Measurements from ENCODE around the gene SLC2A4RG. TPM values are rescaled to one million over a fixed set of nuclear protein-coding genes. Genes with fewer than 3 reads are reported as not detected.

Gene SLC2A4RG
- total RNA-seq, 2 donors from 2014 or later: 24.7 to 37.2 TPM

DNA sequence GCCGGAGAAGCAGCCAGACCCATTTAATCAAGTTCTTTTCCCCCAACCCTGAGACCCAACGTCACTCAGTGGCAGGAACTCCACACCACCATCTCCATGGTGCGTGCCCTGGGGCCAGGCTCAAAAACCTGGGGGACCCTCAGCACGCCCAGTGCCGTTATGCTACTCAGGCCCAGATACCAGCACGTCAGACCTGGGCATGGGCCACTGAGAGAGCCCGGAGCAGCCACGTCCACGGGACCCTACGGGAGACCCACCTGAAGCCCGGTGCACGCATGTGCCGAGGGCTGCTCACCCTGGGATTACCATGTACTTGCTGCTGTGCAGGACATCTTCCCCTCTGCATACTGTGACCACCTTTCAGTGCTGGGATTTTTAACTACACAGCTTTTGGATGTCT is 13.8 kb downstream of the SLC2A4RG start:
- Mint-ChIP-seq H3K9me3 (no peaks in the 10 kb centered on the region), H3K36me3 (no peaks in the 10 kb centered on the region), H3K27ac (no peak overlapping the region)
- ATAC-seq (no peak), DNase-seq (ENCODE audit: low spot score in 2 of 2) (no peak)

- Mint-ChIP-seq H3K9me3 (no peaks in the 10 kb centered on the region), H3K27ac (no peak overlapping the region)
- DNase-seq (ENCODE audit: low spot score in 2 of 2): no peak
These were observed 14.4 kb downstream of the SLC2A4RG start for GRCh38 chr20:63754008-63754407.

GRCh38 chr20:63755933-63756647 is 16.5 kb downstream of the SLC2A4RG start:
- H3K36me3 Mint-ChIP-seq: no peaks in the 10 kb centered on the region
- H3K27ac Mint-ChIP-seq: no peak overlapping the region
- H3K9me3 Mint-ChIP-seq: no peaks in the 10 kb centered on the region
- DNase-seq (ENCODE audit: low spot score in 2 of 2) (no peak), ATAC-seq (no peak)

More at GRCh38 chr20:63754008-63754407, 14.4 kb downstream of the SLC2A4RG start:
- no peak for ATAC-seq
- H3K36me3 Mint-ChIP-seq: no peaks in the 10 kb centered on the region

DNA sequence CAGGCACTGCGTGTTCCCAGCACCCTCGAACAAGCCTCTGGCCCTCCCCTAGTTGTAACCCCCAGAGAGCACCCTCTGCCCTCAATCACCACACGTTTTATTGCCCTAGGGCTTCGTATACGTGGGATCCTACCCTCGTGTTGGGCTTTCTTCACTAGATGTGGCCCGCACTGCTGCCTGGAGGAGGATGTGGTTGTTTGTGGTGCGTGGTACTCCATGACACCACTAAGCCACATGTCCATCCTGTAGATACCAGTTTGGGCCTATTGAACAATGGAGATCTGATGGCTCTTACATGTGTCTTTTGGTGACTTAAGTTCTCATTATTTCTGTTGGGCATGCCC is 17.0 kb downstream of the SLC2A4RG start:
- Mint-ChIP-seq H3K27ac (peak overlapping the region in 1 of 2 donors; percentile 10), H3K36me3 (no peaks in the 10 kb centered on the region), H3K9me3 (no peaks in the 10 kb centered on the region)
- ATAC-seq (peak in 1 of 2 donors; percentile 37), DNase-seq (ENCODE audit: low spot score in 2 of 2) (no peak)

DNA sequence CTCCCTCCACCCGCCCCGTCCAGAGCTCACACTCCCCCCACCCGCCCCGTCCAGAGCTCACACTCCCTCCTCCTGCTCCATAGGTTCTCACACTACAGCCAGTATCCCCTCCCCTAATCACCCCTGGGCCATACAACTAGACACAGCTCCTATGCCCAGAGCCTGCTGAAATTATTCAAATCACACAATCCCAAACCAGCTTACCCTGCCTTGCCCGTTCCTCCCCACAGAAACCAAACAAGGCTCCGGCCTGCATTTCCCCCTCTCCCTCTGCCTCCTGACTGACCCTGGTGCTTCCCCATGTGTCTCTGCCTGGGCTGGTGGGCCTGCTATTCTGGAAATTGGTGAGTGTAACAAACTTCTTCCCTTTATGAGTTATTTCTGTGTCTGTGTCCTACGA is 18.6 kb downstream of the SLC2A4RG start:
- DNase-seq (ENCODE audit: low spot score in 2 of 2): no peak
- H3K36me3 Mint-ChIP-seq: no peaks in the 10 kb centered on the region
- ATAC-seq: no peak
- peak overlapping the region in 1 of 2 donors; percentile 61 for H3K27ac Mint-ChIP-seq
- no peaks in the 10 kb centered on the region for H3K9me3 Mint-ChIP-seq

DNA sequence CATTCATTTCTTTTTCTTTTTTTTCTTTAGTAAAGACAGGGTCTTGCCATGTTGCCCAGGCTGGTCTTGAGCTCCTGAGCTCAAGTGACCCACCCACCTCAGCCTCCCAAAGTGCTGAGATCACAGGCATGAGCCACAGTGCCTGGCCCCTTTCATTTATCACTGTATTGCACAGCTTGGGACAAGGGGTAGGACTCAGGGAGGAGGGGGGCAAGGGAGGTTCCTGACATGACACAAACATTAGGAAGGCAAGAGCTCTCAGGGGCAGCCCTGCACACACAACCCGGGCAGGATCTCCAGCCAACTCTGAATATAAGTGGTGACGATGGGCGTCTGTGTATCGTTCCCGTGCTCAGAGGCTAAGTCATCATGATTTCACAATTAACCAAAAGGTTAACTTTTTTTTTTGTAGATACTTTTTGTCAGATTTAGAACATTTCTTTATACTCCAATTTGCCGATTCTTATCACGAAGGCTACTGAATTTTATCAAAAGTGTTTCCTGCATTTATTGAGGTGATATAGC is 19.9 kb downstream of the SLC2A4RG start:
- Mint-ChIP-seq H3K9me3 (no peaks in the 10 kb centered on the region), H3K36me3 (no peaks in the 10 kb centered on the region), H3K27ac (no peak overlapping the region)
- ATAC-seq (no peak), DNase-seq (ENCODE audit: low spot score in 2 of 2) (no peak)

- no peaks in the 10 kb centered on the region for H3K36me3 Mint-ChIP-seq
- H3K27ac Mint-ChIP-seq: peak overlapping the region in 1 of 2 donors; percentile 17
- ATAC-seq (no peak), DNase-seq (ENCODE audit: low spot score in 2 of 2) (no peak)
- no peaks in the 10 kb centered on the region for H3K9me3 Mint-ChIP-seq
These were observed 25.7 kb downstream of the SLC2A4RG start for GRCh38 chr20:63765082-63765873.

GRCh38 chr20:63765902-63766301 is 26.3 kb downstream of the SLC2A4RG start:
- Mint-ChIP-seq H3K36me3 (no peaks in the 10 kb centered on the region), H3K9me3 (no peaks in the 10 kb centered on the region), H3K27ac (no peak overlapping the region)
- DNase-seq (ENCODE audit: low spot score in 2 of 2) (no peak), ATAC-seq (no peak)

- Mint-ChIP-seq H3K9me3 (no peaks in the 10 kb centered on the region), H3K27ac (no peak overlapping the region), H3K36me3 (no peaks in the 10 kb centered on the region)
- no peak for DNase-seq (ENCODE audit: low spot score in 2 of 2)
- ATAC-seq: no peak
These were observed 27.3 kb downstream of the SLC2A4RG start for GRCh38 chr20:63766695-63767426.

- Mint-ChIP-seq H3K27ac (no peak overlapping the region), H3K36me3 (no peaks in the 10 kb centered on the region), H3K9me3 (no peaks in the 10 kb centered on the region)
- ATAC-seq (no peak), DNase-seq (ENCODE audit: low spot score in 2 of 2) (no peak)
These were observed 27.9 kb downstream of the SLC2A4RG start for GRCh38 chr20:63767456-63767855.

DNA sequence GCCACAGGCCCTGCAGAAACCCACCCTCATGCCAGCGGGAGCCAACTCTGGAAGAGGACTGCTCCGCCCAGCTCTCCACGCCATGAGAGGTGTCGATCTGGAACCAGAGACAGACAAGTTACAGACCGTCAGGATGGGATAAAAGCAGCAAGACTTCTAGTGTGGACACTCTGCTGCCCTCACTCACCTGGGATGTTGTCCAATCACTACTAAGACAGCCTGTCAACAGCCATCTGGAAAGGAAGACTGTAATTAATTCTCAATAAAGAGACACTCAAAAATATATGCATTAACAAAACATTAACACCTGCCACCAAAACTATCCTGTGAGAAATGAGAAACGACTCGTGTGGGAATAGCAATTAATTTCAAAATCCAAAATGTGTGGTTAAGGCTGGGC is 28.3 kb downstream of the SLC2A4RG start:
- Mint-ChIP-seq H3K36me3 (no peaks in the 10 kb centered on the region), H3K27ac (no peak overlapping the region), H3K9me3 (no peaks in the 10 kb centered on the region)
- no peak for DNase-seq (ENCODE audit: low spot score in 2 of 2)
- ATAC-seq: no peak

- DNase-seq (ENCODE audit: low spot score in 2 of 2): no peak
- Mint-ChIP-seq H3K36me3 (no peaks in the 10 kb centered on the region), H3K9me3 (no peaks in the 10 kb centered on the region), H3K27ac (no peak overlapping the region)
- no peak for ATAC-seq
These were observed 29.3 kb downstream of the SLC2A4RG start for GRCh38 chr20:63768591-63769515.

GRCh38 chr20:63769891-63770474 is 30.4 kb downstream of the SLC2A4RG start:
- H3K27ac Mint-ChIP-seq: no peak overlapping the region
- no peaks in the 10 kb centered on the region for H3K36me3 Mint-ChIP-seq
- no peak for ATAC-seq
- H3K9me3 Mint-ChIP-seq: no peaks in the 10 kb centered on the region
- no peak for DNase-seq (ENCODE audit: low spot score in 2 of 2)

DNA sequence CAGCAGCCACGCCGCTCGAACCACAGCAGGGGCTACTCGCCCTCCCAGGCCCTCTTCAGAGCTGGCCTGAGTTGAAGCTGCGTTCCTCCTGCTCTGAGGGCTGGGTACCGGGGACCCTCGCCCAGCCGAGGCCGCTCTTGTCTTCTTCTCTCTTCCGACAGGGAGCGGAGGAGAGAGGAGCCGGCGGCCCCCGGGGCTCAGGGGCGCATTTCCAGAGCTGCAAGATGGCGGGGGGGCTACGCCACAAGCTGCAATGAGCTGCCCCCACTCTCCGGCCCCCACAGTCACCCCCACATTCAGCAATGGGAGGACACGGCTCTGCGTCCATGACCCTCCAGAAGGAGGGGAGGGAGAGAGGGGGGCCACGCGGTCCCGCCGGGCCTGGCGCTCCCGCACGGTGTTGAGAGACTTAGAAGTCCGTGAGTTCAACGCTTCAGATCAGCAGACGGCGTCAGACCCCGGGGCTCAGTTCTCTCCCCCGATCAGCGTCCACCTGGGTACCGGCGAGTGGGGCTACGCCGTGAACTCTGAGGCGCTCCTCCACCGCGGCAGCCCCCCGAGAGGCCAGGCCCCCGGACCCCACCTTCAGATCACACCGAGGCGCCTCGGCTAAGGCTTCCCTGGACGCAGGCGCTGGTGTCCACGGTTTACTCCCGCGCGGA is 31.6 kb downstream of the SLC2A4RG start:
- Mint-ChIP-seq H3K9me3 (no peaks in the 10 kb centered on the region), H3K27ac (no peak overlapping the region), H3K36me3 (no peaks in the 10 kb centered on the region)
- ATAC-seq (no peak), DNase-seq (ENCODE audit: low spot score in 2 of 2) (no peak)

- ATAC-seq (no peak), DNase-seq (ENCODE audit: low spot score in 2 of 2) (no peak)
- Mint-ChIP-seq H3K36me3 (no peaks in the 10 kb centered on the region), H3K27ac (no peak overlapping the region), H3K9me3 (no peaks in the 10 kb centered on the region)
These were observed 33.4 kb downstream of the SLC2A4RG start for GRCh38 chr20:63772781-63773518.
